ENCODE results near the gene STX8.

The STX8 gene

DNA sequence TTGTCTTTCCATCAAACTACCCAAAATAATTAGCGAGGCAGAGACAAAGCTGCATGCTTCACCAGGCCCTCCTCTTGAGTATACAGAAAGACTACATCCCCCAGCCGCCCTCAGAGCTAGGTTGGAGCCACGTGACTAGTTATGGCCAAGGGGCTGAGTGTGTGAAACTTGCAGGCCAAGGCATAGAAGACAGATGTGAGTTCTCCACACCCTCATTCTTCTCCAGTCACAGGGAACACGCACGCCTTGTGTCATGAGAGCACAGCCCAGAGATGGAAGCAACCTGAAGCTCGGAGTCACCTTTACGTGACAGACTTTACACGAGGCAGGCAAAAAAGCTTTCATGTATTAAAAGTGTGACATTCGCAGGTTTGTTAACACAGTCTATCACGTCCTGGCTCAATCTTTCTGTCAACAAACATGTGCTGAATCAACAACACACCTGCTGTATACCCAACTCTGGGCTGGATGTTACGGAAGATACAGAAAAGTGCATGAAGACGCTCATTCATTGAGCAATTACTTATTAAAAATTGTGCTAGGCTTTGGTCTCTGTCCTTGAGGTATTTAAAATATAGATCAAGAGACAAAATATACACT lies 38.3 kb downstream of the STX8 start:
- H3K4me3 ChIP-seq (ENCODE audit: low read length): no peak overlapping the region
- DNase-seq (ENCODE audit: low read depth): no peak
- TF ChIP-seq CTCF (conservative IDR thresholded peaks at IDR 0.05; ENCODE audit: low read length): no peak

DNA sequence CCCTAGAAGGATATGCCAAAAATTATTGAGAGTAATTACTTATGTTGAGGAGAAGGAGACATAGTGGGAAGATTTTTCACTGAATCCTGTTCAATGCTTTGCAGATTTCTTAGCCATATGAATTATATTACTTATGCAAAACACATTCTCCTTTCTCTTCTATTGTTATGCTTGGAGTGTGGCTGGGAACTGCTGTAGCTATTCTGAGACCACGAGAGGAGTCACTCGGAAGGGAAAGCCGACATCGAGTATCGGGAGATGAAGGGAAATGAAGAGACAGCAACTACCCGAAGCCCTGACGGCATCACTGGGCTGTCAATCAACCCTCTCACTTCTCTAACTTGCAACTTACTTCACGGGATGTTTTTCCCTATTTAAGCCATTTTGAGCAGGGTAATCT lies 39.6 kb downstream of the STX8 start:
- no peak for TF ChIP-seq CTCF (conservative IDR thresholded peaks at IDR 0.05; ENCODE audit: low read length)
- H3K4me3 ChIP-seq (ENCODE audit: low read length): no peak overlapping the region
- no peak for DNase-seq (ENCODE audit: low read depth)

GRCh38 chr17:9533441-9533840 lies 42.2 kb downstream of the STX8 start:
- no peak for DNase-seq (ENCODE audit: low read depth)
- H3K4me3 ChIP-seq (ENCODE audit: low read length): no peak overlapping the region
- no peak for TF ChIP-seq CTCF (conservative IDR thresholded peaks at IDR 0.05; ENCODE audit: low read length)

DNA sequence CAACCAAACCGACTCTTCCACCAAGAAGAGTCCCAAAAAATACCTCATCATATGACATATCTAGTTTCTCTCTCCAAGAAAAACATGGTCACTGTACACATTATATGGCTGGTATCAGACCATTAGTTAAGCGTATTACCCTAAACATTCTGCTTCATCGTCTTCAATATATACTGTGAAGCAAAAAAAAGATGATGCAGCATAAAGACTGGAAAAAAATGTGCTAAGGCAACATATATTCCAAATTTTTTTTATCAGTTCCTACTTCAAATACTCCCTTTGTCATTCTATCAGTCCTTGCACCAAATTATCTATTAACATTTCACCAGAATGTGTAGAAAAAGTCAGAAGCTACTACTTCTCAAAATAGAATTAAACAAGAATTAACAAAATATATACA lies 42.9 kb downstream of the STX8 start:
- no peak overlapping the region for H3K4me3 ChIP-seq (ENCODE audit: low read length)
- no peak for DNase-seq (ENCODE audit: low read depth)
- no peak for TF ChIP-seq CTCF (conservative IDR thresholded peaks at IDR 0.05; ENCODE audit: low read length)

DNA sequence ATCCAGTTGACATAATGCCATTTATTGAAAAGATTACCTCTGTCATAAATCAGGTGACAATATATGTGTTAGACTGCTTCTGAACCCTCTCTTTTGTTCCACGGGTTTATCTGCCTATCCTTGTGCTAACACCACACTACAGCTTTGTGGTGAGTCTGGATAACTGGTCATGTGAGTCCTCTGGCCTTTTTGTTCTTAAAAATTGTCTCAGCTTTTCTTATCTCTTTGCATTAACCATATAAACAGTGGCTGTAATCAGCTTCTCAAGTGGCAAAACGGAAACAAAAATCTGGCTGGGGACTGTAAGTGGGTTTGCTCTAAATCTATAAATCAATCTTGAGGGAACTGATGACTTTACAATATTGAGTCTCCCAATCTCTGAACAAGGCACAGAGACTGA lies 44.6 kb downstream of the STX8 start:
- H3K4me3 ChIP-seq (ENCODE audit: low read length): no peak overlapping the region
- DNase-seq (ENCODE audit: low read depth): no peak
- no peak for TF ChIP-seq CTCF (conservative IDR thresholded peaks at IDR 0.05; ENCODE audit: low read length)

GRCh38 chr17:9529033-9529700 lies 46.5 kb downstream of the STX8 start:
- H3K4me3 ChIP-seq (ENCODE audit: low read length): no peak overlapping the region
- DNase-seq (ENCODE audit: low read depth): peak; percentile 57
- TF ChIP-seq CTCF (conservative IDR thresholded peaks at IDR 0.05; ENCODE audit: low read length): peak; percentile 89

DNA sequence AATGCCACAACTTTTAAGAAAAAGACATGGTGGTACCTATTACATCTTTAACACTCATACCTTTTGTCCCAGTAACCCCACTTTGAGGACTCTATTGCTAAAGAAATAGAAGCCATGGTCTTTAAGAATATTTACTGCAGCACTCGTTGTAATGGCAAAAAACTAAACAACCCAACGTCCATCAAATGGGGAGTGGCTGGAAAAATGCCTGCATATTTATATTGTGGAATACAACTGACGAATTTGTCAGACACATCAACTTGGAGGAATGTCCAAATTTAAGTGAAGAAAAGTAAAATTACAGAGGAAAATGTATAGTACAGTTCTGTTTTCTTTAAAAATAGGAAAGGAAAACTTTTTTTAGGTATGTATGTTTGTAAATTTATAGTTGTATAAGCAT lies 47.8 kb downstream of the STX8 start:
- TF ChIP-seq CTCF (conservative IDR thresholded peaks at IDR 0.05; ENCODE audit: low read length): no peak
- DNase-seq (ENCODE audit: low read depth): no peak
- no peak overlapping the region for H3K4me3 ChIP-seq (ENCODE audit: low read length)
